Colon (tissue), 2 donors: ENCODE results near the gene OTUD1.
"Not testable (repeated sequence)": the region's sequence is repeated elsewhere in the genome, so short reads cannot be mapped to it uniquely, and the experiment has no call there.

Experiments
- FAIRE-seq: peaks from 2 replicates; lab custom pipeline; 2012; peaks lifted over from hg19 to GRCh38; lab: Jason Lieb, UNC
- donor health status: control.
- donor health status: control.

Gene OTUD1

GRCh38 chr10:23438547-23439451 lies at the start of gene OTUD1:
TSS of gene OTUD1 (plus strand) at chr10:23439075. CDS start at chr10:23439458, 383 bp downstream.
- FAIRE-seq, result no peak

GRCh38 chr10:23390408-23390807 lies 48.5 kb upstream of the OTUD1 start:
- FAIRE-seq, result not testable (repeated sequence)

GRCh38 chr10:23390809-23391208 lies 48.1 kb upstream of the OTUD1 start:
- no peak for FAIRE-seq

- FAIRE-seq, result no peak
These were observed 47.1 kb upstream of the OTUD1 start for GRCh38 chr10:23391821-23392220.

GRCh38 chr10:23395017-23395416 lies 43.9 kb upstream of the OTUD1 start:
- FAIRE-seq, result no peak

GRCh38 chr10:23396695-23397094 lies 42.2 kb upstream of the OTUD1 start:
- FAIRE-seq, result no peak

GRCh38 chr10:23399701-23400144 lies 39.2 kb upstream of the OTUD1 start:
- FAIRE-seq, result no peak

GRCh38 chr10:23402856-23403255 lies 36.0 kb upstream of the OTUD1 start:
- no peak for FAIRE-seq

GRCh38 chr10:23403278-23403677 lies 35.6 kb upstream of the OTUD1 start:
- no peak for FAIRE-seq

GRCh38 chr10:23403719-23404118 lies 35.2 kb upstream of the OTUD1 start:
- FAIRE-seq, result no peak

GRCh38 chr10:23404461-23404980 lies 34.4 kb upstream of the OTUD1 start:
- no peak for FAIRE-seq

- no peak for FAIRE-seq
These were observed 33.3 kb upstream of the OTUD1 start for GRCh38 chr10:23405540-23405939.

- no peak for FAIRE-seq
These were observed 32.5 kb upstream of the OTUD1 start for GRCh38 chr10:23406409-23406808.

- FAIRE-seq, result no peak
These were observed 30.4 kb upstream of the OTUD1 start for GRCh38 chr10:23408330-23408976.

- FAIRE-seq, result no peak
These were observed 26.7 kb upstream of the OTUD1 start for GRCh38 chr10:23412223-23412622.

- no peak for FAIRE-seq
These were observed 25.2 kb upstream of the OTUD1 start for GRCh38 chr10:23413629-23414089.

GRCh38 chr10:23414658-23415057 lies 24.2 kb upstream of the OTUD1 start:
- FAIRE-seq, result no peak

GRCh38 chr10:23417254-23417653 lies 21.6 kb upstream of the OTUD1 start:
- no peak for FAIRE-seq

- no peak for FAIRE-seq
These were observed 20.7 kb upstream of the OTUD1 start for GRCh38 chr10:23418051-23418681.

- FAIRE-seq, result no peak
These were observed 19.7 kb upstream of the OTUD1 start for GRCh38 chr10:23419201-23419600.

- no peak for FAIRE-seq
These were observed 19.1 kb upstream of the OTUD1 start for GRCh38 chr10:23419655-23420329.

- FAIRE-seq, result no peak
These were observed 17.5 kb upstream of the OTUD1 start for GRCh38 chr10:23421397-23421796.
